ENCODE data around the gene OR2A25.
"Not testable (repeated sequence)": the region's sequence is repeated elsewhere in the genome, so short reads cannot be mapped to it uniquely, and the experiment has no call there.

Gene OR2A25

DNA sequence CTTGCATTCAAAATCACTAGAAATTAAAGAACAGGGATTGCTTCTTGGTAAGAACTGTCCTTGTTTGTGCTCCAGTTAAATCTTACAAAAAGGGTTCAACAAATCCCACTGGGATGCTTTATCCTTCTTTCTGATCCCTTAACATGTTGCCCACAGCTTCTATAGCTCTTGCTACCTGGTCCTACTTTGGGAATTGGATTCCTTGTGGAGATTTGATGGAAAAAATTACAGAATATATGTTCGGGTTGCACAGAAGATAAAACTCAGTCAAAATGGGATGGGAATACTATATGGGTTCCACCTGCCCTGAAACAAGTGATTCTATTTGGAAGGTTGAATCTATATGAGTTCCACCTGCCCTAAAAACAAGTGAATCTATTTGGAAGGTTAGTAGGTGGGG lies at the start of gene OR2A25:
Gene OR2A25 (plus strand): TSS at position 301 of the 400 bp plus-strand sequence. CDS start 4,409 bp downstream, outside the sequence.
- no peak for DNase-seq

DNA sequence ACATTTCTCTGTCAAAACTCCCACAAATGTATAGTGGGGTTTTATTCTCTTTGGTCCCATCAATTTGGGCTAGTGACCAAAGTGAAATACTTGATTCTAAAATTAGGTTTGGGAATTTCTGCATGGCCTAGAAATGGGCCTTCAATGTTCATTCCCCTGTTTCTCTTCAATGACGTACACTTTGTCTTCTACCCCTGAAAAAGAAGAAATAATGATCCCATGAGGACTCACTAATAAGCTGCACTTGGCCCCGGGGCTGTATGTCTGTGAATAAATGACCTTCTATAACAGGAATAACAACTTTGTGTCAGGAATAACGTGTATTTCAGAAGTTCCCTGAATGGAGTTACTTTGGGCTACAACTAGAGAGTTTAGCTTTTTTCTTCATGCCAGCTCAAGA lies 49.3 kb upstream of the OR2A25 start:
- no peak for DNase-seq

GRCh38 chr7:144022169-144022568 lies 47.4 kb upstream of the OR2A25 start:
- no peak for DNase-seq

- no peak for DNase-seq
Measured at GRCh38 chr7:144023171-144023827, 46.3 kb upstream of the OR2A25 start.

- DNase-seq: no peak
Measured at GRCh38 chr7:144024213-144024612, 45.4 kb upstream of the OR2A25 start.

DNA sequence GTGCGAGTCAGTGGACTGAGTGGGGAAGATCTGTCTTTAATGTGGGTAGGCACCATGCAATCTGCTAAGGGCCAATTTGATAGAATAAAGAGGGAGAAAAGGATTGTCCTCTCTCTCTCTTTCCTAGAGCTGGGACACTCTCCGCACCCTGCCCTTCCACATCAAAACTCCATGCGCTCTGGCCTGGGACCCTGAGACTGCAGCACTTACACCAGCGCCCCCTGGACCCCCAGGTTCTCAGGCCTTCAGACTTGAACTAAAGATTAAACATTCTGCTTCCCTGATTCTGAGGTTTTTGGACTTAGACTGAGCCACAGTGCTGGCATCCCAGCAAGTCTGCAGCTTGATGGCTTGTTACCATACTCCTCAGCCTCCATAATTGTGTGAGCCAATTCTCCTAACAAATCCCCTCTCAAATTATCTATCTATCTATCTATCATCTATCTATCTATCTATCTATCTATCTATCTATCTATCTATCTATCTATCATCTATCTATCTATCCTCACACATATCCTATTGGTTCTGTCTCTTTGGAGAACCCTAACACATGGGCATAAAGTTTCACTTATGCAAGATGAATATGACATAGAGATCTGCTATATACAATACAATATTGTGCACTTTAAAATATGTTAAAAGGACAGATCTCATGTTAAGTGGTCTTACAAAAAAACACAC lies 43.3 kb upstream of the OR2A25 start:
- DNase-seq: no peak

DNA sequence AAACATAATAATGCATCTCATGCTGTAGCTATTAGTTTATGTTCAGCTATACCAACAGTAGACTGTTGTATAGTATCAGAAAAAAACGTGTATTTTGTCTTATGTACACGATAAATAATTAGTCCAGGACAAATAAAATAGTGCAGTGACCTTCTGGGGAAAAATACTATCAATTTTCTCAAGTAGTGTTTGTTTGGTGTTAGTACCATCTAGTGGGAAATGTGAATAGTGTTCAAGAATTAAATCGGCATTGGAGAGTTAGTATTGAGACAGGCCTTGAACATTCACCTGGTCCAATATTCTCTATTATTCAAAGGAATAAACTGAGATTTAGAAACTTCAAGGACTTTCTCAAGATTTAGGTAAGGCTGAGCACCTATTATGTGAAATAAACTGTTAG lies 42.5 kb upstream of the OR2A25 start:
- no peak for DNase-seq

GRCh38 chr7:144027974-144028373 lies 41.6 kb upstream of the OR2A25 start:
- DNase-seq: no peak

DNA sequence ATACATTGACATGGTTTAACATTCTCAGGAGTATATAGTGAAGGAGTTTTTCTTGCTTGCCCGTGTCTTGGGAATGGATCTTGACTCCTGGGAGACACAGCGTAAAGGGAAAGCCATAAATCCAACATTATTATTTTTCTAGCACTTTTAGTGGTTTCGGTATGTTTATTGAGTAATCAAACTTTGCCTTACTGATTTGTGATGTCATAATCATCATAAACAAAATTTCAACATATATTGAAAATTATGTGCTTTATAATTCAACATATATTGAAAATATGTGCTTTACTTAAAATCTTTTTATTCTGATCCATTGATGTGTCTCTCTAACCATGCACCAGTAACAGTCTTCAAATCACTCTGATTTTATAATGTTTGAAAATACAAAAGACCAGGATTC lies 41.1 kb upstream of the OR2A25 start:
- DNase-seq: no peak

- no peak for DNase-seq
Measured at GRCh38 chr7:144032516-144032915, 37.1 kb upstream of the OR2A25 start.

GRCh38 chr7:144032985-144033709 lies 36.5 kb upstream of the OR2A25 start:
- DNase-seq: no peak

- no peak for DNase-seq
Measured at GRCh38 chr7:144035385-144035784, 34.2 kb upstream of the OR2A25 start.

DNA sequence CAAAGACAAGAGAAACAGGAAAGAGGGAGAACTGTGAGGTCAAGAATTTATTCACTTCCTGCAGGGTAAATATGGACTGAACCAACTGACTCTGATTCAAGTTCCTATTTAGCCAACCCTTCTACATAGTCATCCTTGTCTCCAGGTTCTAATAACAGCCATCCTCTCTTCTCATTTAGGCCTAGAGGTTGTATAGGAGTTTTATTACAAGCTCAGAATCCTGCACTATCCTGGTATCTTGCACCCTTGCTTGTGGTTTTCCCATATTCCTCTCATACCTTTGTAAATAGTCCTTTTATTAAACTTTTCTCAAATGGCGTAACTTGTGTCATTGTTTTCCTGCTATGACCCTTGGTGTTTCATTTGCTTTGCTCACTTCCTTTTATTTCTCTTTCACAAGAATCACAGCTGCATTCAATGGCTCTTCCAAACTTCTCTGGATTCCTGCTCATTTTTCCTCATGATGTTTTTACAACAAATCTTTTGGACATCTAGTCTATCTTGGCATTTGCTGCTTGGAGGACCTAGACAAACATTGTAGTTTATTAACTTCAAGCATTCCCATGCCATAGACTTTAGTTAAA lies 33.2 kb upstream of the OR2A25 start:
- no peak for DNase-seq

- no peak for DNase-seq
Measured at GRCh38 chr7:144037414-144038035, 32.1 kb upstream of the OR2A25 start.

DNA sequence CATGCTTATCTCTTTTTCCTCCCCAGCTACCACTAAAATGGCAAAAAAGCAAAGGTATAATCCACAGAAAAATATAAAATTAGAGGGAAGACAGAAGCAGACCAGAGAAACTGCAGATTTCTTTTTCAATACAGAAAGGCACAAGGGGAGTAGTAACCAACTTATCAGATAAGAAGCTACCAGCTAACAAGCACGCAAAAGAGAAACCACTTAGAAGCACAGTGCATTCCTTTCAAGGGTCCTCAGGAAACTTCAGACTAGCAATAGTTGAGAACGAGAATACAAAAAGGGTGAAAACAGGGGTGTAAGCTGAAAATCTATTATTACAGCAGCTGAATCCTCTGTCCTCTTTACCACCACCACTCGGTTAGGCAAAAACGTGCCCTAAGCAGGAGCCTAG lies 30.7 kb upstream of the OR2A25 start:
- DNase-seq: no peak

GRCh38 chr7:144048648-144049047 lies 21.0 kb upstream of the OR2A25 start, which contains the start of gene OR2A5:
OR2A5 (plus strand) TSS chr7:144048948; CDS start chr7:144050402, 1,454 bp downstream.
- DNase-seq: no peak

DNA sequence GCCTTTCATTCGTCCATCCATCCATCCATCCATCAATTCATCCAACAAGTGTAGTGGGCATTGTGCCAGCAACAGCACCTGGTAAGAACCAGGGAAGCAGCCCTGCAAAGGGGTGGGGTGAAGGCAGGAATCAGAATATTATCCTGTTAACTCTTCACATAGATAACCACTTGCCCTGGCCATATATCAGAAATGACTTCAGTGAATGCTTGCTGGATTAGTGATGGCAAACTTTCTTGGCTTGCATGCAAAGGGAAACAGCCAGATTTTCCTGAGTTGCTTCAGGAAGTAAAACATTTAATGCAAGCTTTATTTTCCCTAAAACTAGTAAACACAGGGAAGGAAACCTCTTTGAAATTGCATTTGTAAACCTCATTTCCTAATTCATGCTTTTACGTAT lies 20.1 kb upstream of the OR2A25 start:
- DNase-seq: no peak

- DNase-seq: no peak
Measured at GRCh38 chr7:144050093-144050492, 19.5 kb upstream of the OR2A25 start.

GRCh38 chr7:144050884-144051283 lies 18.7 kb upstream of the OR2A25 start:
- not testable (repeated sequence) for DNase-seq

- DNase-seq: no peak
Measured at GRCh38 chr7:144057954-144058353, 11.7 kb upstream of the OR2A25 start.

GRCh38 chr7:144063710-144064109 lies 5.9 kb upstream of the OR2A25 start:
- DNase-seq: no peak

GRCh38 chr7:144069953-144070352 lies 342 bp downstream of the OR2A25 start:
- no peak for DNase-seq

DNA sequence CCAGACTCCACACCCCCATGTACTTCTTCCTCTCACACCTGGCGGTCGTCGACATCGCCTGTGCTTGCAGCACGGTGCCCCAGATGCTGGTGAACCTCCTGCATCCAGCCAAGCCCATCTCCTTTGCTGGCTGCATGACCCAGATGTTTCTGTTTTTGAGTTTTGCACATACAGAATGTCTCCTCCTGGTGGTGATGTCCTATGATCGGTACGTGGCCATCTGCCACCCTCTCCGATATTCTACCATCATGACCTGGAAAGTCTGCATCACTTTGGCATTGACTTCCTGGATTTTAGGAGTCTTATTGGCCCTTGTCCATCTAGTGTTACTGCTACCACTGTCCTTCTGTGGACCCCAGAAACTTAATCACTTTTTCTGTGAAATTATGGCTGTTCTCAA lies 4.8 kb downstream of the OR2A25 start:
- DNase-seq: no peak

All from activated naive CD4-positive, alpha-beta T cell treated with anti-CD3 and anti-CD28 coated beads, Interleukin-2, amount 50 U/mL, for 16 hours (primary cell).